ENCODE data around the gene RAB5B. TPM values are rescaled to one million over a fixed set of nuclear protein-coding genes. Genes with fewer than 3 reads are reported as not detected.
A peak's percentile ranks its signal among the peaks of the same experiment; 100 is the strongest.

The RAB5B gene
- total RNA-seq, 2 experiments from 2014 or later: 21.6 to 47.2 TPM

DNA sequence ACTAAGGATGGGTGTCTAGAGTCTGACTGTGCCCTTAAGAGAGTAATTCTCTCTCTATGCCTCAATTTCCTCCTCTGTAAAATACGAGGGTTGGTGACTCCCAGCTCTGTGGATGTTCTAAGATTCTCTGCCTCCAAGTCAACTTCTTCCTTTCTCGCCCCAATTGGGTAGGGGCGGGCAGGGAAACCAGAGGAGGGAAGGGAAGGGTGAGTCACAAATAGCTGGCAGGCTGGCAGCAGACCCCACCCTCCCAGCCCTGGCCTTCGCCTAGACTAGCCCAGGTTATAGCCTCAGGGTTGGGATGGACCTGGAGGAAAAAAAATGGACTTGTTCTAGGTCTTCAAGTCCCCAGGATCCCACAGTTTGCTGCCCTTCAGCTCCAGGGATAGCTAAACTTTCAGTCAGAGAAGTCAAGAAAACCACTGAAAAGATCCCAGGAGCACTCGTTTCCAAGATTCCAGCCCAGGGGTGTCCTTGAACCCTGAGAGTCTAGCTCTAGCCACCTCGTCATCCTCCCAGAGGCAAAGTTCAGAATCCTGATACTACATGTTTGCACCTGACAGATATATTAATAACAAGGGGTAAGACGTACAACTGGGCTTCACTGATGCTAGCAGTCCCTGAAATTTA, 40.6 kb upstream of the RAB5B start:
- Histone ChIP-seq H3K27ac (ENCODE audit: low read depth, low read length, poor library complexity, severe bottlenecking) (peak overlapping the region; percentile 99), H3K4me2 (ENCODE audit: low read length) (peak overlapping the region; percentile 86), H2AFZ (ENCODE audit: low read length) (no peak overlapping the region), H3K36me3 (ENCODE audit: insufficient read depth, low read length) (peaks cover 53% of the 10 kb centered on the region), H3K4me1 (ENCODE audit: insufficient read depth, low read length, poor library complexity, severe bottlenecking) (peaks cover 49% of the 10 kb centered on the region), H3K9me3 (ENCODE audit: low read length) (no peaks in the 10 kb centered on the region), H3K4me3 (ENCODE audit: low read depth, low read length, poor library complexity, severe bottlenecking) (peak overlapping the region; percentile 78), H3K79me2 (ENCODE audit: insufficient read depth, low read depth, low read length) (peaks cover 44% of the 10 kb centered on the region), H3K9me2 (ENCODE audit: insufficient read depth, low read length) (no peaks in the 10 kb centered on the region), H4K20me1 (ENCODE audit: insufficient read depth, low read length) (peaks cover 11% of the 10 kb centered on the region; the same call in 1 of the 2 replicates)
- intact Hi-C loops (cut with micrococcal nuclease; ENCODE audit: unreplicated experiment): loop anchor here (2.0 kb wide), 1 partner anchor 34 kb away; the partner anchor contains the start of genes CDK2 and PMEL
- no TSS peak for BruUV-seq (replicated peaks)
- DNase-seq (ENCODE audit: low spot score): no peak
- CTCF ChIA-PET (ENCODE audit: unreplicated experiment): interaction anchor here (0.6 to 1.5 kb wide), 3 partner anchors 106 to 704 kb away, joined by 3 read pairs; no protein-coding TSS in a partner anchor
- POLR2A ChIA-PET: interaction anchor here (0.5 to 3.1 kb wide), 14 partner anchors 8 to 1550 kb away, joined by 3 to 18 read pairs (median 4); partner anchors contain the start of genes DNAJC14, ORMDL2, RAB5B and SARNP
- no peak for TF ChIP-seq EZH2phosphoT487 (IDR thresholded peaks at IDR 0.05; ENCODE audit: borderline replicate concordance, low read depth, low read length)
- TF ChIP-seq, protein P1, sequence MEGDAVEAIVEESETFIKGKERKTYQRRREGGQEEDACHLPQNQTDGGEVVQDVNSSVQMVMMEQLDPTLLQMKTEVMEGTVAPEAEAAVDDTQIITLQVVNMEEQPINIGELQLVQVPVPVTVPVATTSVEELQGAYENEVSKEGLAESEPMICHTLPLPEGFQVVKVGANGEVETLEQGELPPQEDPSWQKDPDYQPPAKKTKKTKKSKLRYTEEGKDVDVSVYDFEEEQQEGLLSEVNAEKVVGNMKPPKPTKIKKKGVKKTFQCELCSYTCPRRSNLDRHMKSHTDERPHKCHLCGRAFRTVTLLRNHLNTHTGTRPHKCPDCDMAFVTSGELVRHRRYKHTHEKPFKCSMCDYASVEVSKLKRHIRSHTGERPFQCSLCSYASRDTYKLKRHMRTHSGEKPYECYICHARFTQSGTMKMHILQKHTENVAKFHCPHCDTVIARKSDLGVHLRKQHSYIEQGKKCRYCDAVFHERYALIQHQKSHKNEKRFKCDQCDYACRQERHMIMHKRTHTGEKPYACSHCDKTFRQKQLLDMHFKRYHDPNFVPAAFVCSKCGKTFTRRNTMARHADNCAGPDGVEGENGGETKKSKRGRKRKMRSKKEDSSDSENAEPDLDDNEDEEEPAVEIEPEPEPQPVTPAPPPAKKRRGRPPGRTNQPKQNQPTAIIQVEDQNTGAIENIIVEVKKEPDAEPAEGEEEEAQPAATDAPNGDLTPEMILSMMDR (conservative IDR thresholded peaks at IDR 0.05; ENCODE audit: low read length): no peak

DNA sequence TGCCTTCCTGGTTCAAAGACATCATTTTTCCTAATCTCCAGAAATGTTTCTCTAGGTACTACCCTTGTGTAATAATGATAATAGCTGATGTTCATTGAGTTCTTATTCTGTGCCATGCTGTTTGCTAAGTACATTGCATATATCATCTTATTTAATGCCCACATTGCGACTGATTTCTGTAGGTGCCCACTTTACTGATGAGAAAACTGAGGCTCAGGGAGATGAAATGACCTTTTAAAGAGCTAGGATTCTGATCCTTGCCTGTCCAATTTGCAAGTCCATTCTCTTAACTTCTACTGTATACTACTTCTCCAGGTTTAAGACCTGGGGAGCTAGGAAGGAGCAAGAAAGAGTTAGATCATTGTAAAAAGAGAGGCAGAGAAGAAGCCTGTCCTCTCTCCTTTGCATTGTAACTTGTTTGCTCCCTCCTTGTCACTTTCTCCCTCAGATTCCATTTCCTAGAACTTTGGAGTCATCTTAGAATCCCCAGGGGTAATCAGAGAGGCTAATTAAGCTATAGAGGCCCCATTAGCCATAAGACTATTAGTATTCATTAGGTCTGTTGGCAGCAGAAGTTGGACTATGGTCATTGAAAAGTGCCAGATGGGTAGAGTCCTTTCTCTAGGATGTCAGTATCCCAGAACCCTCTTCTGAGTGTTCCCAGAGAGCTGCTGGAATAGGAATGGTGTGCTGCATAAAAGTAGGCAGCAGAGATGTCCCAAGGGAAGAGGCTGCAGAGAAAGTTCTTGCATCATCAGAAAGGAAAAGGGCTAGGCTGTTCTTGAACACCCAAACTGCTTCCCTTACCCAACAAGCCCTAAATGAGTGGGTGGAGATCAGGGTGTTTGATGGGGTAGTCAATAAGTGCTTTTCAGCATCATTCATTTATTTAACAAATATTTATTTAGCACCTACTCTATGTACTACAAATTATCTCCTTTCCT, 39.8 kb upstream of the RAB5B start:
- Histone ChIP-seq H4K20me1 (ENCODE audit: insufficient read depth, low read length) (peaks cover 11% of the 10 kb centered on the region; the same call in 1 of the 2 replicates), H3K4me2 (ENCODE audit: low read length) (peak overlapping the region; percentile 86), H3K9me2 (ENCODE audit: insufficient read depth, low read length) (no peaks in the 10 kb centered on the region), H3K79me2 (ENCODE audit: insufficient read depth, low read depth, low read length) (peaks cover 44% of the 10 kb centered on the region), H2AFZ (ENCODE audit: low read length) (no peak overlapping the region), H3K9me3 (ENCODE audit: low read length) (no peaks in the 10 kb centered on the region), H3K4me3 (ENCODE audit: low read depth, low read length, poor library complexity, severe bottlenecking) (peak overlapping the region; percentile 78), H3K36me3 (ENCODE audit: insufficient read depth, low read length) (peaks cover 61% of the 10 kb centered on the region), H3K27ac (ENCODE audit: low read depth, low read length, poor library complexity, severe bottlenecking) (no peak overlapping the region), H3K4me1 (ENCODE audit: insufficient read depth, low read length, poor library complexity, severe bottlenecking) (peaks cover 43% of the 10 kb centered on the region)
- no peak for DNase-seq (ENCODE audit: low spot score)
- POLR2A ChIA-PET: interaction anchor here (0.7 to 3.1 kb wide), 9 partner anchors 9 to 196 kb away, joined by 3 to 18 read pairs (median 5); partner anchors contain the start of genes ORMDL2, RAB5B and SARNP
- CTCF ChIA-PET (ENCODE audit: unreplicated experiment): interaction anchor here (0.6 to 1.5 kb wide), 3 partner anchors 107 to 703 kb away, joined by 3 read pairs; no protein-coding TSS in a partner anchor
- no peak for TF ChIP-seq EZH2phosphoT487 (IDR thresholded peaks at IDR 0.05; ENCODE audit: borderline replicate concordance, low read depth, low read length)
- TF ChIP-seq, protein P1 (conservative IDR thresholded peaks at IDR 0.05; ENCODE audit: low read length): no peak
- no TSS peak for BruUV-seq (replicated peaks)
- intact Hi-C loops (cut with micrococcal nuclease; ENCODE audit: unreplicated experiment): loop anchor here (2.0 kb wide), 1 partner anchor 33 kb away; the partner anchor contains the start of genes CDK2 and PMEL

All from OCI-LY7 (cell line).